Daoy (cell line): ENCODE measurements around the gene FLAD1. TPM values are rescaled to one million over a fixed set of nuclear protein-coding genes. Genes with fewer than 3 reads are reported as not detected.

ENCODE experiments used
- DNase-seq: peaks from one replicate; pipeline ENCODE4 v3.0.0-alpha.2; 2015; ENCODE audit warnings: low read depth
- total RNA-seq: library from RNA; depleted of rRNA; stranded (reverse); fragments of >200 nt; shearing (Covaris generic); gene quantifications from 2 replicates; pipeline ENCODE4 v1.2.3, GENCODE V29; 2014; rRNA removed

Gene FLAD1
- total RNA-seq, 1 experiment from 2014 or later: 48.1 TPM

- no peak for DNase-seq
Observed at GRCh38 chr1:155037851-155038441, 54.8 kb downstream of the FLAD1 start.

GRCh38 chr1:155038602-155039307, 55.6 kb downstream of the FLAD1 start:
- peak; percentile 39 for DNase-seq

GRCh38 chr1:155039308-155039669, 56.1 kb downstream of the FLAD1 start:
- no peak for DNase-seq

GRCh38 chr1:155040358-155041093, 57.4 kb downstream of the FLAD1 start:
- no peak for DNase-seq

Other genes starting within 250 kb of the FLAD1 start
- gene KCNN3, start 113.1 kb upstream of the FLAD1 start, total RNA-seq: 9.1 and 16.8 TPM in 2 replicates
- 3.8 and 5.7 TPM in 2 replicates for gene PMVK, start 46.6 kb upstream of the FLAD1 start, total RNA-seq
- gene PBXIP1, start 27.2 kb upstream of the FLAD1 start, total RNA-seq: 10.5 and 10.9 TPM in 2 replicates
- gene PYGO2, start 21.6 kb upstream of the FLAD1 start, total RNA-seq: 21.8 and 24.3 TPM in 2 replicates
- gene SHC1, start 12.6 kb upstream of the FLAD1 start, total RNA-seq: 112 and 126 TPM in 2 replicates
- gene CKS1B, start 8.7 kb upstream of the FLAD1 start, total RNA-seq: 362 and 379 TPM in 2 replicates
- gene LENEP, start 10.2 kb downstream of the FLAD1 start, total RNA-seq: not detected in 2 replicates
- 11.7 and 14.8 TPM in 2 replicates for gene ZBTB7B, start 19.5 kb downstream of the FLAD1 start, total RNA-seq
- not detected in 2 replicates for gene DCST2, start 50.4 kb downstream of the FLAD1 start, total RNA-seq
- gene DCST1, start 50.5 kb downstream of the FLAD1 start, total RNA-seq: not detected in 2 replicates
- gene ADAM15, start 68.0 kb downstream of the FLAD1 start, total RNA-seq: 44.5 and 46.2 TPM in 2 replicates
- 10.6 and 16.7 TPM in 2 replicates for gene EFNA4, start 80.4 kb downstream of the FLAD1 start, total RNA-seq
- 1.1 and 2.4 TPM in 2 replicates for gene EFNA3, start 95.5 kb downstream of the FLAD1 start, total RNA-seq
- 24.6 and 34.5 TPM in 2 replicates for gene EFNA1, start 144.5 kb downstream of the FLAD1 start, total RNA-seq
- 14.9 and 28.7 TPM in 2 replicates for gene SLC50A1, start 152.5 kb downstream of the FLAD1 start, total RNA-seq
- gene DPM3, start 157.2 kb downstream of the FLAD1 start, total RNA-seq: 5.0 and 66.4 TPM in 2 replicates
- gene KRTCAP2, start 190.0 kb downstream of the FLAD1 start, total RNA-seq: 123 and 131 TPM in 2 replicates
- 0.63 and 1.9 TPM in 2 replicates for gene TRIM46, start 190.5 kb downstream of the FLAD1 start, total RNA-seq
- gene THBS3, start 224.6 kb downstream of the FLAD1 start, total RNA-seq: 2.9 and 3.2 TPM in 2 replicates
- gene MTX1, start 225.4 kb downstream of the FLAD1 start, total RNA-seq: 81.3 and 96.7 TPM in 2 replicates